Activated CD8-positive, alpha-beta T cell treated with anti-CD3 and anti-CD28 coated beads for 36 hours (primary cell): ENCODE results near the gene TMCO4. TPM values are rescaled to one million over a fixed set of nuclear protein-coding genes. Genes with fewer than 3 reads are reported as not detected.

Experiments used
- ATAC-seq: fragments of 200-7000 bp; cut with Tn5 transposase; one replicate; pipeline ENCODE4 v1.10.0; 2021; ENCODE audit warnings: mild to moderate bottlenecking, moderate library complexity
- CTCF ChIA-PET: fragments of 350-600 bp; sonication (Branson Sonifier 250); formaldehyde crosslinking; loops from one replicate; lab custom pipeline; 2021; ENCODE audit warnings: antibody characterized with exemption; lab: Charles Lee
- POLR2A ChIA-PET: fragments of 350-600 bp; sonication (Branson Sonifier 250); formaldehyde crosslinking; loops from one replicate; lab custom pipeline; 2021; ENCODE audit warnings: antibody characterized with exemption; lab: Charles Lee
- DNase-seq: peaks from one replicate; pipeline ENCODE4 v3.0.0-alpha.2; 2020
- H3K27ac Mint-ChIP-seq: one replicate; pipeline ENCODE4 v1.8.0; 2021; ENCODE audit warnings: mild to moderate bottlenecking, mixed read lengths
- H3K27me3 Mint-ChIP-seq: one replicate; pipeline ENCODE4 v1.8.0; 2021; ENCODE audit warnings: mixed read lengths
- H3K36me3 Mint-ChIP-seq: one replicate; pipeline ENCODE4 v1.8.0; 2021; ENCODE audit warnings: low read depth, mixed read lengths
- H3K4me1 Mint-ChIP-seq: one replicate; pipeline ENCODE4 v1.8.0; 2021; ENCODE audit warnings: low read depth, mixed read lengths
- H3K4me3 Mint-ChIP-seq: one replicate; pipeline ENCODE4 v1.8.0; 2021; ENCODE audit warnings: mild to moderate bottlenecking, moderate library complexity, mixed read lengths
- H3K9me3 Mint-ChIP-seq: one replicate; pipeline ENCODE4 v1.8.0; 2021; ENCODE audit warnings: mixed read lengths
- intact Hi-C: fragments of 100-400 bp; cut with micrococcal nuclease; formaldehyde crosslinking; loops from one replicate; pipeline ENCODE4 v1.10.0; 2022
- total RNA-seq, 2 experiments: library from RNA; stranded (reverse); gene quantifications; one replicate each; pipeline ENCODE4 v1.2.3, GENCODE V29; 2021
- TF ChIP-seq, protein P1 (sequence below): fragments of 200-600 bp; IDR thresholded peaks from one replicate; pipeline ENCODE4 v1.8.0; 2022; ENCODE audit warnings: antibody characterized with exemption, mild to moderate bottlenecking

Gene TMCO4
- total RNA-seq, 2 experiments from 2014 or later: 10.8 to 13.2 TPM

DNA sequence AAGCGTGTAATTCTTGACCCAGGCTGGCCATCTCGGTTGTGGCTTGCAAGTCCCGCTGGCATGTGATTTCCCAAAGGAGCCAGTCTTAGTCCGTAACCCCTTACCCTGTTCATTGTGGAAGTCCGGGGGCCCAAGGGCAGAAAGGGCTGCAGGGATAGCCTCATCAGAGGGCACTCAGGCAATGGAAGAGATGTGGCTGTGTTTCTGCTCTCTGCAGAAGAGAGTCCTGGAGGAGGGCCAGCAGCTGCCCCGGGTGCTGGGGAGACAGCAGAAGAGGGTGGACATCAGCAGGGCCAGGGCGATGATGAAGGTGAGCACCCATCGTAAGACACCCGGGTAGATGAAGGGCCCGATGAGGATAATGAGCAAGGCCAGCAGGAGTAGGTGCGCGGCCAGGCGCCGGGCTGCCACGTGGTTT is 14.5 kb upstream of the TMCO4 start:
- DNase-seq: no peak
- intact Hi-C loops: no loop called here
- Mint-ChIP-seq H3K27me3 (no peaks in the 10 kb centered on the region), H3K27ac (no peak overlapping the region), H3K36me3 (no peaks in the 10 kb centered on the region), H3K9me3 (no peaks in the 10 kb centered on the region), H3K4me3 (no peak overlapping the region), H3K4me1 (no peaks in the 10 kb centered on the region)
- CTCF ChIA-PET: interaction anchor here (1.3 kb wide), 1 partner anchor 53 kb away, joined by 4 read pairs; no protein-coding TSS in a partner anchor
- POLR2A ChIA-PET: no interaction called here
- TF ChIP-seq, protein P1, sequence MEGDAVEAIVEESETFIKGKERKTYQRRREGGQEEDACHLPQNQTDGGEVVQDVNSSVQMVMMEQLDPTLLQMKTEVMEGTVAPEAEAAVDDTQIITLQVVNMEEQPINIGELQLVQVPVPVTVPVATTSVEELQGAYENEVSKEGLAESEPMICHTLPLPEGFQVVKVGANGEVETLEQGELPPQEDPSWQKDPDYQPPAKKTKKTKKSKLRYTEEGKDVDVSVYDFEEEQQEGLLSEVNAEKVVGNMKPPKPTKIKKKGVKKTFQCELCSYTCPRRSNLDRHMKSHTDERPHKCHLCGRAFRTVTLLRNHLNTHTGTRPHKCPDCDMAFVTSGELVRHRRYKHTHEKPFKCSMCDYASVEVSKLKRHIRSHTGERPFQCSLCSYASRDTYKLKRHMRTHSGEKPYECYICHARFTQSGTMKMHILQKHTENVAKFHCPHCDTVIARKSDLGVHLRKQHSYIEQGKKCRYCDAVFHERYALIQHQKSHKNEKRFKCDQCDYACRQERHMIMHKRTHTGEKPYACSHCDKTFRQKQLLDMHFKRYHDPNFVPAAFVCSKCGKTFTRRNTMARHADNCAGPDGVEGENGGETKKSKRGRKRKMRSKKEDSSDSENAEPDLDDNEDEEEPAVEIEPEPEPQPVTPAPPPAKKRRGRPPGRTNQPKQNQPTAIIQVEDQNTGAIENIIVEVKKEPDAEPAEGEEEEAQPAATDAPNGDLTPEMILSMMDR: no peak
- ATAC-seq: no peak

- TF ChIP-seq, protein P1: no peak
- no peaks in the 10 kb centered on the region for H3K27me3 Mint-ChIP-seq
Observed at GRCh38 chr1:19813643-19813960, 13.9 kb upstream of the TMCO4 start.

GRCh38 chr1:19812875-19813642 is 13.3 kb upstream of the TMCO4 start:
- Mint-ChIP-seq H3K9me3 (no peaks in the 10 kb centered on the region), H3K4me3 (no peak overlapping the region), H3K27me3 (no peaks in the 10 kb centered on the region), H3K4me1 (no peaks in the 10 kb centered on the region), H3K36me3 (no peaks in the 10 kb centered on the region), H3K27ac (no peak overlapping the region)
- ATAC-seq: no peak
- TF ChIP-seq, protein P1: no peak
- DNase-seq: no peak
- ChIA-PET POLR2A (no interaction called here), CTCF (interaction anchor here (1.0 to 1.3 kb wide), 2 partner anchors 52 to 54 kb away, joined by 3 to 4 read pairs; no protein-coding TSS in a partner anchor)
- intact Hi-C loops: no loop called here

More at GRCh38 chr1:19813643-19813960, 13.9 kb upstream of the TMCO4 start:
- no peak overlapping the region for H3K27ac Mint-ChIP-seq
- H3K36me3 Mint-ChIP-seq: no peaks in the 10 kb centered on the region
- POLR2A ChIA-PET: no interaction called here
- intact Hi-C loops: no loop called here
- ATAC-seq (no peak), DNase-seq (no peak)
- no peaks in the 10 kb centered on the region for H3K9me3 Mint-ChIP-seq
- CTCF ChIA-PET: interaction anchor here (1.0 to 1.3 kb wide), 2 partner anchors 52 to 54 kb away, joined by 3 to 4 read pairs; no protein-coding TSS in a partner anchor
- no peaks in the 10 kb centered on the region for H3K4me1 Mint-ChIP-seq
- no peak overlapping the region for H3K4me3 Mint-ChIP-seq

GRCh38 chr1:19811206-19811851 is 11.6 kb upstream of the TMCO4 start:
- Mint-ChIP-seq H3K4me1 (no peaks in the 10 kb centered on the region), H3K9me3 (no peaks in the 10 kb centered on the region), H3K4me3 (no peak overlapping the region), H3K27ac (no peak overlapping the region), H3K36me3 (no peaks in the 10 kb centered on the region), H3K27me3 (no peaks in the 10 kb centered on the region)
- DNase-seq (peak; percentile 68), ATAC-seq (peak; percentile 71)
- intact Hi-C loops: no loop called here
- POLR2A ChIA-PET: interaction anchor here (0.8 kb wide), 1 partner anchor 72 kb away, joined by 3 read pairs; no protein-coding TSS in a partner anchor
- TF ChIP-seq, protein P1: peak; percentile 74
- CTCF ChIA-PET: interaction anchor here (0.7 to 1.8 kb wide), 13 partner anchors 10 to 152 kb away, joined by 3 to 12 read pairs (median 3); partner anchors contain the start of gene OTUD3
